Bronchial epithelial cell (primary cell): ENCODE results near the gene COL25A1. TPM values are rescaled to one million over a fixed set of nuclear protein-coding genes. Genes with fewer than 3 reads are reported as not detected.

Experiments used
- DNase-seq: peaks from one replicate; pipeline ENCODE4 v3.0.0-alpha.2; 2010; ENCODE audit warnings: low read depth
- FAIRE-seq: peaks from 2 replicates; lab custom pipeline; 2011; peaks lifted over from hg19 to GRCh38; lab: Jason Lieb, UNC
- H3K27me3 ChIP-seq: 2 replicates; pipeline ENCODE4 v1.5.1; 2011; ENCODE audit warnings: low read length; ENCODE audit not compliant: control insufficient read depth, insufficient read depth
- H3K36me3 ChIP-seq: 2 replicates; pipeline ENCODE4 v1.5.1; 2011; ENCODE audit warnings: low read length; ENCODE audit not compliant: control insufficient read depth, insufficient read depth
- H3K4me3 ChIP-seq: 2 replicates; pipeline ENCODE4 v1.5.1; 2011; ENCODE audit warnings: mild to moderate bottlenecking, low read depth, low read length, control low read depth
- CTCF ChIP-seq: IDR thresholded peaks from 2 replicates; pipeline ENCODE4 v1.5.1; 2011; ENCODE audit warnings: mild to moderate bottlenecking, moderate library complexity, low read length, control low read depth, inconsistent platforms; ENCODE audit not compliant: insufficient read depth, severe bottlenecking
- total RNA-seq: library from RNA; depleted of rRNA; stranded (reverse); fragments of >200 nt; gene quantifications from 2 replicates; pipeline ENCODE4 v1.2.1, GENCODE V29; 2014

The COL25A1 gene
- total RNA-seq, 1 donor from 2014 or later = under 0.01 TPM

- Histone ChIP-seq H3K36me3 (no peaks in the 10 kb centered on the region), H3K27me3 (no peaks in the 10 kb centered on the region), H3K4me3 (no peak overlapping the region)
- DNase-seq (no peak), FAIRE-seq (peak; percentile 72)
- TF ChIP-seq CTCF = no peak
Observed at GRCh38 chr4:108839333-108839732, 463.1 kb downstream of the COL25A1 start.

DNA sequence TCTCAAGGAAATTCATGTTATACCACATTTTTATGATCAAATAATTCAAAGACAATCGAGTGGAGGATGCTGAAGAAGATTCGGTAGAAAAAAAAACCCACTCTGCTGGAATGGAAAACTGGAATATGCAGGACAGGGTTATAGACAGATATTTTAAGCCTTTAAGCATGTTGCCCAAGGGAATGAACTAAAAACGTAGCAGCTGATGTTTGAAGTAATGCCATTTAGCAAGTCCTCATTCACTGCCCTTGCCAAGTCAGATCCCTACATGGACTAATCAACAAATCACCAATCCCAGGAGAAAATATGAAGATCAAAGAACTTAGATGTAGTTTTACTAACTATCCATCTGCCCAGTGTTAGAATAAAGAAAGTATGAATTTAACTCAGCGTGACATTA, 464.0 kb downstream of the COL25A1 start:
- Histone ChIP-seq H3K27me3 (no peaks in the 10 kb centered on the region), H3K36me3 (no peaks in the 10 kb centered on the region), H3K4me3 (no peak overlapping the region)
- FAIRE-seq (no peak), DNase-seq (no peak)
- no peak for TF ChIP-seq CTCF

DNA sequence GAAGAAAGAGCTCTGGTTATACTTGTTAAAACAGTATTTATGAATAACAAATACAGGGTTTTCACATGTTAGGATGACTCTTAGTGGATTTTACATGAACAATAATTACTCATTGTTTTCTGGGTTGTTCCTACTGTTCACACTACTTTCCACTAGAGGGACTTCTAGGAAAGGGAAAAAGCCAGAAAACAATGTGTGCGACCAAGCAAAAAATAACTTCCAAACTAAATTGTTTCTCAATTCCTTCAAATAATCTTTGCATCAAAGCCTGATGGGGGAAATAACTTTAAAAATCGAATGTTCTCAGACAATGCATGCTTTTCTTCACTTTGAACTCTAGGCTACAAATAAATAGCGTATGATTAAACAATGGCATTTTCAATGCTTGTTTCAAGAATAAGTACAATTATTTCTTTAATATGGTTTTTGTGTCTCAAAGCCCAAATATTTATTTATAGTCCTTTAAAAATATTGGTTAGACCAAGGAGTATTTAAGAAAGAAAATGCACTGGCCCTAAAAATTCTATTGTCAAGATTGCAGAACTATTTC, 467.5 kb downstream of the COL25A1 start:
- FAIRE-seq (no peak), DNase-seq (peak; percentile 76)
- Histone ChIP-seq H3K27me3 (no peaks in the 10 kb centered on the region), H3K36me3 (no peaks in the 10 kb centered on the region), H3K4me3 (no peak overlapping the region)
- TF ChIP-seq CTCF = peak; percentile 51

DNA sequence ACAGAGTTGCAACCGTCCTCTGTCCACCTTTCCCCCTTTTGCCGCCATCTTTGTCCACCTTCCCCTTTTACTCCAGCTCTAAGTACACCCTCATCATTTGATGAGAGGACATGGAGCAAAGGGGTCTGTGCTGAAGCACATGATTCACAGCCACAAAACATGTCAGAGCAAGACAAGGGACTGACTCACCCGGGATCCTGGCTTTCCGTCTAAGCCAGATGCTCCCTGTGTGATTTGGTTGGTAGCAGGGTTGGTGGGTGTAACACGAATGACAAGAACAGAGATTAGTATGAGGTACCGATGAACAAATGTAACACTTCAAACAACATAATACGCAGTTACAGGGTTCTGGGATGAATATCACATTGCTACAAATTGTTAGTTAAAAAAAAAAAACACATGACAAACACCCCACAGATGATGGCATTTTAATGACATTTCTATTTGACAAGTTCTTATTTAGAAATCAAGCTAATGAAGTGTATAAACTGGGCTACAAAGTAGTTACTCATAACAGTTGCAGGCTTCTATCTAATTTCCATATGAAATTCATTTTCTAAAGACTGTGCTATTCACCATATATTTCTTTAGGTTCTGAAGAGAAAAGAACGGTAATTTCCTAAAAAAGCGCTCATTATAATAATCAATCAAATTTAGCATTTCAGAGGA, 468.2 kb downstream of the COL25A1 start:
- DNase-seq (peak; percentile 98), FAIRE-seq (no peak)
- peaks cover 2% of the 10 kb centered on the region for H3K27me3 ChIP-seq
- TF ChIP-seq CTCF = no peak
- H3K4me3 ChIP-seq = no peak overlapping the region
- no peaks in the 10 kb centered on the region for H3K36me3 ChIP-seq

DNA sequence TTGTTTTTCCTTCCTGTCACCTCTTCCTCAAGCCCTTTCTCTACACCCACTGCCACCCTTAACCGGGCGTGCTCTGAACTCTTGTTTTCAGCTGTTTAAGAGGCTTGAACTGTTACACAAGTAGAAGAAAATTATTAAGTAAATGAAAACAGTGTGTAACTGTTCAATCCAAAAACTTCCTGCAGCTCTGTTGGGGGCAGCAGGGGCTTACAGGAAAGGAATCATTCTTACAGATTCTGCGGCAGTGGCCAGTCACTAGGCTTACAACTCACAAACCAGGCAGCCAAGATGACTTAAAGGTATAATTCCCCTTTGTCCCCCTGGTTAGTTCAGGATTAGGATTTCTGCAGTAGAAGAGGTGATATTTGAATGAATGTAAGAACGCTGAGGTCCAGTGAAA, 469.4 kb downstream of the COL25A1 start:
- DNase-seq = no peak
- no peak for FAIRE-seq
- H3K27me3 ChIP-seq = peaks cover 2% of the 10 kb centered on the region
- no peak overlapping the region for H3K4me3 ChIP-seq
- no peaks in the 10 kb centered on the region for H3K36me3 ChIP-seq
- no peak for TF ChIP-seq CTCF

GRCh38 chr4:108831886-108832285, 470.6 kb downstream of the COL25A1 start:
- no peaks in the 10 kb centered on the region for H3K36me3 ChIP-seq
- FAIRE-seq (no peak), DNase-seq (no peak)
- peaks cover 2% of the 10 kb centered on the region for H3K27me3 ChIP-seq
- no peak overlapping the region for H3K4me3 ChIP-seq
- no peak for TF ChIP-seq CTCF
